AG04450 (cell line): Measurements from ENCODE around the gene SNAP25. TPM values are rescaled to one million over a fixed set of nuclear protein-coding genes. Genes with fewer than 3 reads are reported as not detected.

Experiments
- CTCF ChIA-PET: fragments of 300-600, 350-600 bp; formaldehyde crosslinking; extraction: SDS; loops from one replicate; lab custom pipeline; 2022; ENCODE audit warnings: antibody characterized with exemption, inconsistent platforms; lab: Charles Lee
- POLR2A ChIA-PET: fragments of 350-600 bp; formaldehyde crosslinking; extraction: SDS; loops from one replicate; lab custom pipeline; 2021; ENCODE audit warnings: antibody characterized with exemption, inconsistent platforms; lab: Yijun Ruan, JAX
- DNase-seq: peaks from one replicate; pipeline ENCODE4 v3.0.0-alpha.2; 2011; ENCODE audit warnings: low read depth, low spot score
- H3K27ac ChIP-seq: one replicate; pipeline ENCODE4 v1.5.1; 2012; ENCODE audit warnings: low read depth, low read length, control low read depth
- H3K27me3 ChIP-seq: one replicate; pipeline ENCODE4 v1.6.0; 2012; ENCODE audit warnings: low read length; ENCODE audit not compliant: control insufficient read depth, insufficient read depth
- H3K4me3 ChIP-seq: 2 replicates; pipeline ENCODE4 v1.5.1; 2011; ENCODE audit warnings: mild to moderate bottlenecking, low read depth, low read length, control low read depth
- H3K9me3 ChIP-seq: 2 replicates; pipeline ENCODE4 v1.5.1; 2012; ENCODE audit warnings: low read length; ENCODE audit not compliant: control insufficient read depth, insufficient read depth
- polyA plus RNA-seq: library from polyadenylated mRNA; depleted of rRNA; stranded (reverse); fragments of >200 nt; gene quantifications from 2 replicates; pipeline ENCODE4 v1.2.3, GENCODE V29; 2011
- TF ChIP-seq, protein P1 (sequence below): IDR thresholded peaks from 2 replicates; pipeline ENCODE4 v1.5.1; 2011; ENCODE audit warnings: low read depth, low read length, control low read depth, inconsistent platforms

SNAP25 gene
- polyA plus RNA-seq, 1 experiment, result 6.6 TPM

DNA sequence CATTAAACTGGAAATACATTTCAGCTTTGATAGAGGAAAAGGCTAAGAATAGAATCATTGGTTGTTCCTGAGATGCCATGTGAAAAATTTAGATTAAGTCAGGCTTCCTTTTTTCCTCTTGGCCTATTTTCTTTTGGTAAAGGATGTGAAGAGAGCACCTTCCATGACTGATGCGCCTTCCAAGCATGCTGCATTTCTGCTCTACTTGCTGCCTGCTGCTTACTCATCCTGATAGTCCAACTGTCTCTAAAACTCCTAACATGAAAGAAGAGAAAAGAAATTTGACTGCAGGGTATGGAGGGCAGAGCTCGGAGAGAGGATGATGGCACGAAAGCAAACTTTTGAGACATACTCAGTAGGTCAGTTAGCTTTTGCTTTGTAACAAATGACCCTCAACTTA lies 28.8 kb downstream of the SNAP25 start:
- POLR2A ChIA-PET, result no interaction called here
- TF ChIP-seq, protein P1, sequence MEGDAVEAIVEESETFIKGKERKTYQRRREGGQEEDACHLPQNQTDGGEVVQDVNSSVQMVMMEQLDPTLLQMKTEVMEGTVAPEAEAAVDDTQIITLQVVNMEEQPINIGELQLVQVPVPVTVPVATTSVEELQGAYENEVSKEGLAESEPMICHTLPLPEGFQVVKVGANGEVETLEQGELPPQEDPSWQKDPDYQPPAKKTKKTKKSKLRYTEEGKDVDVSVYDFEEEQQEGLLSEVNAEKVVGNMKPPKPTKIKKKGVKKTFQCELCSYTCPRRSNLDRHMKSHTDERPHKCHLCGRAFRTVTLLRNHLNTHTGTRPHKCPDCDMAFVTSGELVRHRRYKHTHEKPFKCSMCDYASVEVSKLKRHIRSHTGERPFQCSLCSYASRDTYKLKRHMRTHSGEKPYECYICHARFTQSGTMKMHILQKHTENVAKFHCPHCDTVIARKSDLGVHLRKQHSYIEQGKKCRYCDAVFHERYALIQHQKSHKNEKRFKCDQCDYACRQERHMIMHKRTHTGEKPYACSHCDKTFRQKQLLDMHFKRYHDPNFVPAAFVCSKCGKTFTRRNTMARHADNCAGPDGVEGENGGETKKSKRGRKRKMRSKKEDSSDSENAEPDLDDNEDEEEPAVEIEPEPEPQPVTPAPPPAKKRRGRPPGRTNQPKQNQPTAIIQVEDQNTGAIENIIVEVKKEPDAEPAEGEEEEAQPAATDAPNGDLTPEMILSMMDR, result no peak
- no peak for DNase-seq

DNA sequence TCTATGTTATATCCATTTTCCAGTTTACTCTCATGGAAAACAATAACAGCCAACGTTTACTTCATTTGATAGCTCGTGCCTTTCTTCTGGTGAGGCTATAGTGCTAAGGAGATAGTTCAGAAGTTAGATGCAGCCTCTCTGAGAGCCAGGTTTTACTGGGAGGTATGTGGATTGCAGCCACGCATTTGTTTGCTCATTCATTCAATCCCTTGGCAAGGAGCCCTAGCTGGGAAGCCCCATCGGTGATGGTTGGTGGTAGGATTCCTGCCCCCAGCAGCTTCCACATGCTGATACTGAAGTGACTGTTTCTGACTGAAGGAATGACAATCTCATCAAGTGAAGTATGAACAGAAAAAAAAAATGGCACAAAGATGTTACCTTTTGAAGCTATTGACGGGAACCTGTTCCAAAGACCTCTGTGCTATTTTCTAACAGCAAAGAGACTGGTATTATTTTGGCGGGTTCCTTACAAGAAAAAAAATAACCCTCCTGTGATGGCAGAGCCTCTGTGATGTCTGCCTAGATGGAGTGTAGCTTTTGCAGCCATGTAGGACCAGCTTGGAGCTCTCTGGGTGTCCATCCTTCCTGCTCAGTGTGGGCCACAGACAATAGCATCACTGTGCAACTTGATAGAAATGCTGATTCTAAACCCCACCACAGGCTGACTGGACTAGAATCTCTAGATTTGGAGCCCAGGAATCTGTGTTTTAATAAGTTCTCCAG lies 30.6 kb downstream of the SNAP25 start:
- TF ChIP-seq, protein P1, result no peak
- ChIA-PET POLR2A (no interaction called here), CTCF (interaction anchor here (1.0 to 1.3 kb wide), 3 partner anchors 10 to 337 kb away, joined by 3 to 4 read pairs (median 3); no protein-coding TSS in a partner anchor)
- Histone ChIP-seq H3K27me3 (no peaks in the 10 kb centered on the region), H3K27ac (no peak overlapping the region), H3K4me3 (no peak overlapping the region), H3K9me3 (no peaks in the 10 kb centered on the region)
- no peak for DNase-seq

More for the DNA sequence above, 28.8 kb downstream of the SNAP25 start:
- CTCF ChIA-PET, result interaction anchor here (0.6 to 0.7 kb wide), 2 partner anchors 179 to 269 kb away, joined by 3 read pairs; no protein-coding TSS in a partner anchor
- H3K4me3 ChIP-seq, result no peak overlapping the region
- H3K9me3 ChIP-seq, result no peaks in the 10 kb centered on the region
- no peaks in the 10 kb centered on the region for H3K27me3 ChIP-seq
- H3K27ac ChIP-seq, result no peak overlapping the region

DNA sequence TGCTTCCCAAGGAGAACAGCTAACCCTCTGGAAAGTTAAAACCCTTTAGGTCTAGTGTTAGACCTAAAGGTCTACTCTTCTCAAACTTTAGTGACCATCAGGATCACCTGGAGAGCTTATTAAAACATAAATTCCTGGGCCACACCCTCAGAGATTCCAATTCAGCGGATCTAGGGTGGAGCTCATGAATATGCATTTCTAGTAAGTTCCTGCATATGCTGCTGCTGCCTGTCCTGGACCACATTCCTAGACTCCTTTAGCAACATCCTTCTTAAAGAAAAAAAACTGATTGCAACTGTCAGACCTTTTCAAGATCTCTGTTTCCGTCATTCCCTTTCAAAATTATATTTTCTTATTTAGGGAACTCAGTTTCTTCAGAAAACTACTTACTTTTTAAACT lies 31.2 kb downstream of the SNAP25 start:
- no peak for DNase-seq
- TF ChIP-seq, protein P1, result no peak
- no peak overlapping the region for H3K27ac ChIP-seq
- no peaks in the 10 kb centered on the region for H3K27me3 ChIP-seq
- ChIA-PET POLR2A (no interaction called here), CTCF (interaction anchor here (1.0 to 1.3 kb wide), 3 partner anchors 9 to 338 kb away, joined by 3 to 4 read pairs (median 3); no protein-coding TSS in a partner anchor)
- H3K9me3 ChIP-seq, result no peaks in the 10 kb centered on the region
- H3K4me3 ChIP-seq, result no peak overlapping the region

DNA sequence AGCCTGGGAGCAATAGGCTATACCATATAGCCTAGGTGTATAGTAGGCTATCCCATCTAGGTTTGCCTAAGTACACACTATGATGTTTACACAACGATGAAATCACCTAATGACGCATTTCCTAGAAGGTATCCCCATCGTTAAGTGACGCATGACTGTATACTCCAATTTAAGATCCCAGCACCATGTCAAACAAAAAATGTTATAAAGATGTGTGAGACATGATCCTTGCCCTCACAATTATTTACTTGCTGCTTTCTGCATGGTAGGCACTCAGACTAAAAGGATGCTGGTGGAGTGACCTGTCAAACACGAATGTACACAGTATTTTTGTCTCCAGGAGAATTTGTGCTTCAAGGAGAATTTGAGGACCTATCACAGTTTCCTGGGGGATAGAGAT lies 32.3 kb downstream of the SNAP25 start:
- no peak overlapping the region for H3K27ac ChIP-seq
- H3K9me3 ChIP-seq, result no peaks in the 10 kb centered on the region
- H3K27me3 ChIP-seq, result no peaks in the 10 kb centered on the region
- H3K4me3 ChIP-seq, result no peak overlapping the region
- TF ChIP-seq, protein P1, result no peak
- ChIA-PET POLR2A (no interaction called here), CTCF (no interaction called here)
- DNase-seq, result no peak

DNA sequence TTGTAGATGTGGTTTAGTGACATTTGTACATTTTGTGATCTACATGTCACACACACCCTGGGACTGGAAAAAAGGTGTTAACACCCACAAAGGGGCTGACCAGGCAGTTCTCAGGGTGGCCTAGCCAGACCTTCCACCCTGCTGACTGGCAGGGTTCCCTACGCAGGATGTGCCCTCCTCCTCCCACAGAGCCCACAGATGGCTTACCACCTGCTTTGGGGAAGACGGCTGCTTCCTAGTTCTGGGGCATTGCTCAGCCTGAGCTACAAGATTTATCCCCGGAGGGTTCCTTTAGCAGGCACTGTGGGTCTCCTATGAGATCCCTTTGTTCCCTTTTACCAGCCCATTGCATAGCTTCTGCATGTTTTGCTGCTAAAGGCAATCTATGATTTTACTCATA lies 35.1 kb downstream of the SNAP25 start:
- ChIA-PET CTCF (no interaction called here), POLR2A (no interaction called here)
- Histone ChIP-seq H3K27ac (no peak overlapping the region), H3K9me3 (no peaks in the 10 kb centered on the region), H3K4me3 (no peak overlapping the region), H3K27me3 (no peaks in the 10 kb centered on the region)
- no peak for DNase-seq
- TF ChIP-seq, protein P1, result no peak
